ENCODE results near the gene TJP1.
"Not testable (repeated sequence)": the region's sequence is repeated elsewhere in the genome, so short reads cannot be mapped to it uniquely, and the experiment has no call there.

The TJP1 gene

DNA sequence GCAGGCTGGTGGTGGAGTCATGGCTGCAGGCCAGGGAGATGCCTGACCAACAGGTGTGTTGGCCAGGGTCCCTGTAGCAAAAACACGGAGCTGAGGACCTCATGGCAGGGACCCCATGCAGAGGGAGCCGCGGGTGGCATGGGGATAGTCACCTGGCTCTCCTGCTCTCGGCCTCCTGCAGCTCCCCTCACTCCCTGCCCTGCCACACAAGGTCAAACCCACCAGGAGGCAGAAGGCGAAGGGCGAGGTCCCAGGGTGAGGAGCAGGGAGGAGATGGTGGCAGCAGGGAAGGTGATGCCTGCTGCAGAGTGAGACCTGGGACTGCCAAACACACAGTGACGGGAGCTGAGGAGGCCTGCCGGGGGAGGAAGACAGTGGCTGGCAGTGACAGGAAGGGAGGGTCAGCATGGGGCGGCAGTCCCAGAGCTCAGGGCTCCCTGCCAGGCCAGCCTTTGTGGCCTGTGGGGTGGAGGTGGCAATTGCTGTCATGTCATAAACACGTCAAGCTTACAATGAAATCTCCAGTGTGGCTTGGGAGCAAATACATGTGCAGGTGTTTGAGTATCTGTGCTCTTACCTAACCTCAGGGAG is 144.3 kb downstream of the TJP1 start:
- no peak for DNase-seq (ENCODE audit: low read depth)
- no peak overlapping the region for H3K4me3 ChIP-seq (ENCODE audit: low read depth, low read length)
- TF ChIP-seq, protein P1, sequence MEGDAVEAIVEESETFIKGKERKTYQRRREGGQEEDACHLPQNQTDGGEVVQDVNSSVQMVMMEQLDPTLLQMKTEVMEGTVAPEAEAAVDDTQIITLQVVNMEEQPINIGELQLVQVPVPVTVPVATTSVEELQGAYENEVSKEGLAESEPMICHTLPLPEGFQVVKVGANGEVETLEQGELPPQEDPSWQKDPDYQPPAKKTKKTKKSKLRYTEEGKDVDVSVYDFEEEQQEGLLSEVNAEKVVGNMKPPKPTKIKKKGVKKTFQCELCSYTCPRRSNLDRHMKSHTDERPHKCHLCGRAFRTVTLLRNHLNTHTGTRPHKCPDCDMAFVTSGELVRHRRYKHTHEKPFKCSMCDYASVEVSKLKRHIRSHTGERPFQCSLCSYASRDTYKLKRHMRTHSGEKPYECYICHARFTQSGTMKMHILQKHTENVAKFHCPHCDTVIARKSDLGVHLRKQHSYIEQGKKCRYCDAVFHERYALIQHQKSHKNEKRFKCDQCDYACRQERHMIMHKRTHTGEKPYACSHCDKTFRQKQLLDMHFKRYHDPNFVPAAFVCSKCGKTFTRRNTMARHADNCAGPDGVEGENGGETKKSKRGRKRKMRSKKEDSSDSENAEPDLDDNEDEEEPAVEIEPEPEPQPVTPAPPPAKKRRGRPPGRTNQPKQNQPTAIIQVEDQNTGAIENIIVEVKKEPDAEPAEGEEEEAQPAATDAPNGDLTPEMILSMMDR (IDR thresholded peaks at IDR 0.05; ENCODE audit: low read depth, low read length, missing control alignments), result no peak

DNA sequence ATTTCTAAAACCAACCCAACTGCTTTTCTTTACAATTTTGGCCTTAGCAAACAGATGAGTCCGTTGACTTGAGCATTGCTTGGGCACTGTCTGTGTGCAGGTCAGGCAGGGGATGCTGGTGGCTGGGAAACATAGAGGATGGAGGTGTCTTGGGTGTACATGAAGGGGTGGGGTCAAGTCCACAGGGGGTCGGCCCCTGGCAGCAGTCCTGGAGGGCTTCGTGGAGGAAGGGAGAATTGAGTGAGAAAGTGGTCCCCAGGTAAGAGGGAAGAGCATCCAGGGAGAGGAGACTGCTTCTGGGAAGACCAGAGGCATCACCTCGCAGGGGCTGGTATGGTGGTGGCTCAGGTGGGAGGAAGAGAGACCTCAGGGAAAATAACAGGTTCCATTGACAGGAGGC is 144.8 kb downstream of the TJP1 start:
- TF ChIP-seq, protein P1 (IDR thresholded peaks at IDR 0.05; ENCODE audit: low read depth, low read length, missing control alignments), result no peak
- no peak overlapping the region for H3K4me3 ChIP-seq (ENCODE audit: low read depth, low read length)
- DNase-seq (ENCODE audit: low read depth), result no peak

DNA sequence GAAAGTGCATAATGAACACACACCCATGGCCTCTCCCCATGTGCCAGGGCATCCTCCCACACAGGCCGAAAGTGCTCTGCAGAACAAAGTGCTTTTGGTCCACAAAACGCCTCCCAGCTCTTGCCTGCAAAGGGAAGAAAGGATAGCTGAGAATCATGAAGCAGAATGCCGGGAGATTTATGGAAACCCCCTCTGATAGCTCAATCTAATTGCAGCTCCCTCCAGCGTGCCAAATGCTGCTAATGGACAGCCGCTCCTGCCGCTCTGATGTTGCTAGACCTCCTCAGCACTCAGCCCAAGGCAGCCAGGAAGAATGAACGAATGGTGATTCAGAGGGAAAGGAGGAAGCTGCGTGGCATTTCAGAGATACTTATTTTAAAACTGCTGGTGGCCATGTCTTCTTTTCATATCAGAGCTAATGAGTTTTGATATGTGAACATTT is 145.3 kb downstream of the TJP1 start:
- TF ChIP-seq, protein P1 (IDR thresholded peaks at IDR 0.05; ENCODE audit: low read depth, low read length, missing control alignments), result no peak
- no peak overlapping the region for H3K4me3 ChIP-seq (ENCODE audit: low read depth, low read length)
- DNase-seq (ENCODE audit: low read depth), result no peak

DNA sequence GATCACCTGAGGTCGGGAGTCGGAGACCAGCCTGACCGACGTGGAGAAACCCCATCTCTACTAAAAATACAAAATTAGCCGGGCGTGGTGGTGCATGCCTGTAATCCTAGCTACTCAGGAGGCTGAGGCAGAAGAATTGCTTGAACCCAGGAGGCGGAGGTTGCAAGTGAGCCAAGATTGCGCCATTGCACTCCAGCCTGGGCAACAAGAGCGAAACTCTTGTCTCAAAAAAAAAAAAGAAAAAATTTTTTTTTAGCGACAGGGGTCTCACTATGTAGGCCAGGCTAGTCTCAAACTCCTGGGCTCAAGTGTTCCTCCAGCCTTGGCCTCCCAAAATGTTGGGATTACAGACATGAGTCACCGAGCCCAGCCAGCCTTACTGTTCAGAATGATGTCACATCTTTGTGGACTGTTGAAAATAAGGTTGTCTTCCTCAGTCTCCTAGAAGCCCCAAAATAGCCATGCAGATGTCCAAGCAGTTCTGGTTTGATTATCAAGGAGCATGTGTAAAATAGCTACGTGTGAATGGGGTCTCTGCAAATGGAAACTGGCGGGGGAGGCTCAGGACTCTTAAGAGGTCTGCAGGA is 145.8 kb downstream of the TJP1 start:
- not testable (repeated sequence) for H3K4me3 ChIP-seq (ENCODE audit: low read depth, low read length); DNase-seq (ENCODE audit: low read depth)

DNA sequence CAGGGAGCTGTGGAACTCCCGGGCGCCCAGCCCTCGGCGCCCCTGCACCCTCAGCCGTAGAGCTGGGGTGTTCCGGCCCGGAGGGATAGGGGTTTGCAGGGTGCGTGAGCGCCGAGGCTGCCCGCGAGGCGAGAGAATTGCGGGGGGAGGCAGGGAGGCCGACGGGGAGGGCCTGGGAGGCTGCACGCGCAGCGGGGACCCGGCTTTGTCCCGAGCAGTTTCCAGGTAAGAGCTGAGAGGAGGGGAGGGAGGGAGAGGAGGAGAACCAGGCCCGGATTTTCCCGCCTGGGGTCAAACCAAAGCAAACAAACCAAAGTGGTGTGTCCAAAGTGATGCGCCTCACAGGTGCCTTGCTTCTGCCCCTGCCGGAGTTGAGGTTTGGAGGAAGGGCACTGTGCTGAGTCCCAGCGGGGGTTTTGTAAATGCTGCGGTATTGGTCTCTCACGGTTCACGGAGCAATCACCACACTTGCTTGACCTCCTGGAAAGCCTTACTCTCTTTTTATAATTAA is 146.4 kb downstream of the TJP1 start:
- TF ChIP-seq, protein P1 (IDR thresholded peaks at IDR 0.05; ENCODE audit: low read depth, low read length, missing control alignments), result no peak
- no peak for DNase-seq (ENCODE audit: low read depth)
- H3K4me3 ChIP-seq (ENCODE audit: low read depth, low read length), result no peak overlapping the region

DNA sequence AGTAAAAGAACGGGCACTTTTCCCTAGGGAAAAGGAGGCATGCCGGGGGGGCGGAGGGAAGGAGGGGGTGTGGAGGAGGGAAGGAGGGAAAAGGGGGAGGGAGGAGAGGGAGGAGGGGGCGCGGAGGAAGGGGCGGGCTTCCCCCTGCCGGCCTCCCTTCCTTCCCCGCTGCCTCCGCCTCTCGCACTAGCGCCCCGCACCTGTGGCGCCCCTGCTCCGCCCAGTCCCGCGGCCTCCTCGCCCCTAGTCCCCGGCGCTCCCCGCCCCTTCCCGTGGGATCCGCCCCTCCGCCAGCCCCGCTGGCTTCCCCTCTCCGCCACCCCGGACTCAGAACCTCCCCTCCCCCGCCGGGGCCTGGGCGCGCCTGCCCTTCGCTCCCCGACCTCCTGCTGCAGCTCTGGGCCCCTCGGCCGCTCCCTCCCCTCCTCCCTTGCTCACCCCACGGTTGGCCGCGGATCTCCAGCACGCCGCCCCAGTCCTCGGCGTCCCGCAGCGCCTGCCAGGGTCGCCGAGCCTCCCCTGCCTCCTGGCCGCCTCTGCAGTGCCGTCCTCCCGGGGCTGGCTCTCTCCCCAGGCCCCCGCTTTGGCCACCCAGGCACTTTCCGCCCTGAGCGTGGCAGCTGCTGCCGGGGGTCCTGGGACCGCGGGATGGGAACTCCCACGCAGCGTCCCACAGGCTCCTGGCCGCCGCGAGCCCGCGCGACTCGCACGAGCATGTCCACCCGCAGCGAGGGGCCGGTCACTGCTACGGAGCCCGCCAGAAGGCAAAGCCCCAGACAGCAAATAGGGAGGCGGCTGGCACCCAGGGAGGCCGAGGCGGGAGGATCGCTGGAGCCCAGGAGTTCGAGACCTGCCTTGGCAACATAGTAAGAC is 147.4 kb downstream of the TJP1 start:
- TF ChIP-seq, protein P1 (IDR thresholded peaks at IDR 0.05; ENCODE audit: low read depth, low read length, missing control alignments), result no peak

More for the DNA sequence above, 147.4 kb downstream of the TJP1 start:
- H3K4me3 ChIP-seq (ENCODE audit: low read depth, low read length), result no peak overlapping the region
- DNase-seq (ENCODE audit: low read depth), result no peak
